Lower leg skin (tissue), 3 donors: ENCODE results near the gene BRF1.

ENCODE experiments used
- POLR2A ChIP-seq, 2 donors: fragments of 450-650 bp; IDR thresholded peaks; one replicate each; pipeline ENCODE4 v1.6.1; 2016 to 2017; ENCODE audit warnings: antibody characterized with exemption in 2 of 2, mild to moderate bottlenecking in 1 of 2, moderate library complexity in 1 of 2
- TF ChIP-seq, protein P1 (sequence below), 3 donors: fragments of 450-650 bp; IDR thresholded peaks; one replicate each; pipeline ENCODE4 v1.5.1; 2016; ENCODE audit warnings: antibody characterized with exemption in 3 of 3, mild to moderate bottlenecking in 3 of 3, moderate library complexity in 2 of 3

DNA sequence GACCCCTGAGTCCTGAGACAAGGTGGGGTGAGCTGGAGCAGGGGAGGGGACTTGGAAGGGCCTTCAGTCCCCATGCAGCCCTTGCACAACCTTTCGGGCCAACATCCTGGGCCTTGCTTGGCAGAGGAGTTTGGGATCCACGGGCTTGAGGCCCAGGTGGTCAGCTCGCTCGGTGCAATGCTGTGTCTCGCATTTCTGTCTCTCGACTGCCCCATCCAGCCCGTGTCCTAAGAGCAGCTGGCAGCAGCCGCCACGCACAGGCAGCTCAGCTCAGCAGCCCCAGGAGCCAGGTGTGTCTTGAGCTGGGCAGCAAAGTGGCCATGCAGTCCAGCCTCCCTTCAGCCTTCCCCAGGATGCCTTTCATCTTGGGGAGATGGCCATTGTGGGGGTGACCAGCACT is 24.5 kb upstream of the BRF1 start:
- TF ChIP-seq, protein P1, sequence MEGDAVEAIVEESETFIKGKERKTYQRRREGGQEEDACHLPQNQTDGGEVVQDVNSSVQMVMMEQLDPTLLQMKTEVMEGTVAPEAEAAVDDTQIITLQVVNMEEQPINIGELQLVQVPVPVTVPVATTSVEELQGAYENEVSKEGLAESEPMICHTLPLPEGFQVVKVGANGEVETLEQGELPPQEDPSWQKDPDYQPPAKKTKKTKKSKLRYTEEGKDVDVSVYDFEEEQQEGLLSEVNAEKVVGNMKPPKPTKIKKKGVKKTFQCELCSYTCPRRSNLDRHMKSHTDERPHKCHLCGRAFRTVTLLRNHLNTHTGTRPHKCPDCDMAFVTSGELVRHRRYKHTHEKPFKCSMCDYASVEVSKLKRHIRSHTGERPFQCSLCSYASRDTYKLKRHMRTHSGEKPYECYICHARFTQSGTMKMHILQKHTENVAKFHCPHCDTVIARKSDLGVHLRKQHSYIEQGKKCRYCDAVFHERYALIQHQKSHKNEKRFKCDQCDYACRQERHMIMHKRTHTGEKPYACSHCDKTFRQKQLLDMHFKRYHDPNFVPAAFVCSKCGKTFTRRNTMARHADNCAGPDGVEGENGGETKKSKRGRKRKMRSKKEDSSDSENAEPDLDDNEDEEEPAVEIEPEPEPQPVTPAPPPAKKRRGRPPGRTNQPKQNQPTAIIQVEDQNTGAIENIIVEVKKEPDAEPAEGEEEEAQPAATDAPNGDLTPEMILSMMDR (IDR thresholded peaks at IDR 0.05): no peak
- TF ChIP-seq POLR2A (IDR thresholded peaks at IDR 0.05): no peak
